Uterus (tissue), 2 donors: ENCODE data around the gene STING1.
"Not testable (repeated sequence)": the region's sequence is repeated elsewhere in the genome, so short reads cannot be mapped to it uniquely, and the experiment has no call there.

Experiments used
- POLR2A ChIP-seq, 2 donors: fragments of 450-650 bp; IDR thresholded peaks; one replicate each; pipeline ENCODE4 v1.6.1; 2016; ENCODE audit warnings: antibody characterized with exemption in 2 of 2, mild to moderate bottlenecking in 1 of 2, moderate library complexity in 1 of 2
- TF ChIP-seq, protein P1 (sequence below), 4 experiments: fragments of 200-600 bp in 2 of 4; fragments of 450-650 bp in 2 of 4; sonication (generic) in 2 of 4; IDR thresholded peaks; one replicate each; pipeline ENCODE4 v1.5.1; 2016 to 2019; ENCODE audit warnings: antibody characterized with exemption in 4 of 4, mild to moderate bottlenecking in 2 of 4, moderate library complexity in 1 of 4

DNA sequence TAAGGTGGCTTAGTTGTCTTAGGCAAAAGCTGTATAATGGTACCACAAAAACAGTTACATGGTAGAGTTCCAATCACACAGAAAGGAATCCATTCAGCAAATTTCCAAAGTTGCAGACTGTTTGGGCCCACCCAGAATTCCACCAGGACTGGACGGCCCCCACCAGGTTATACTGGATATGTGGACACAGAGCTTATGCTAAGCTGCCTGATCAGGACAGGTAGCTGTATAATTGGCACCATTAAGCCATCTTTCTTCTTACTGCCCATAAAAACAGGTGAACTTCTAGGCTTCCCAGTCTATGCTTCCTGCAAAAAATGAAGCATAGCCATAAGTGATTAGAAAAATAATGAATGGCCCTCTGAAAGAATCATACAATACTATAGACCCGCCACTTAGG, 47.5 kb upstream of the STING1 start:
- TF ChIP-seq, protein P1, sequence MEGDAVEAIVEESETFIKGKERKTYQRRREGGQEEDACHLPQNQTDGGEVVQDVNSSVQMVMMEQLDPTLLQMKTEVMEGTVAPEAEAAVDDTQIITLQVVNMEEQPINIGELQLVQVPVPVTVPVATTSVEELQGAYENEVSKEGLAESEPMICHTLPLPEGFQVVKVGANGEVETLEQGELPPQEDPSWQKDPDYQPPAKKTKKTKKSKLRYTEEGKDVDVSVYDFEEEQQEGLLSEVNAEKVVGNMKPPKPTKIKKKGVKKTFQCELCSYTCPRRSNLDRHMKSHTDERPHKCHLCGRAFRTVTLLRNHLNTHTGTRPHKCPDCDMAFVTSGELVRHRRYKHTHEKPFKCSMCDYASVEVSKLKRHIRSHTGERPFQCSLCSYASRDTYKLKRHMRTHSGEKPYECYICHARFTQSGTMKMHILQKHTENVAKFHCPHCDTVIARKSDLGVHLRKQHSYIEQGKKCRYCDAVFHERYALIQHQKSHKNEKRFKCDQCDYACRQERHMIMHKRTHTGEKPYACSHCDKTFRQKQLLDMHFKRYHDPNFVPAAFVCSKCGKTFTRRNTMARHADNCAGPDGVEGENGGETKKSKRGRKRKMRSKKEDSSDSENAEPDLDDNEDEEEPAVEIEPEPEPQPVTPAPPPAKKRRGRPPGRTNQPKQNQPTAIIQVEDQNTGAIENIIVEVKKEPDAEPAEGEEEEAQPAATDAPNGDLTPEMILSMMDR (IDR thresholded peaks at IDR 0.05), result not testable (repeated sequence)
- TF ChIP-seq POLR2A (IDR thresholded peaks at IDR 0.05), result not testable (repeated sequence)
